HG02884 (cell line): Measurements from ENCODE around the gene RSBN1.
A peak's percentile ranks its signal among the peaks of the same experiment; 100 is the strongest.

Experiments used
- ATAC-seq: cut with Tn5 transposase; IDR thresholded peaks from one replicate; pipeline ENCODE4 v1.9.1; 2021; ENCODE audit warnings: mild to moderate bottlenecking, moderate library complexity; ENCODE audit not compliant: unreplicated experiment

RSBN1 gene

GRCh38 chr1:113783254-113784103 lies 28.8 kb downstream of the RSBN1 start:
- peak; percentile 53 for ATAC-seq

- no peak for ATAC-seq
These were observed 29.9 kb downstream of the RSBN1 start for GRCh38 chr1:113782406-113782805.

DNA sequence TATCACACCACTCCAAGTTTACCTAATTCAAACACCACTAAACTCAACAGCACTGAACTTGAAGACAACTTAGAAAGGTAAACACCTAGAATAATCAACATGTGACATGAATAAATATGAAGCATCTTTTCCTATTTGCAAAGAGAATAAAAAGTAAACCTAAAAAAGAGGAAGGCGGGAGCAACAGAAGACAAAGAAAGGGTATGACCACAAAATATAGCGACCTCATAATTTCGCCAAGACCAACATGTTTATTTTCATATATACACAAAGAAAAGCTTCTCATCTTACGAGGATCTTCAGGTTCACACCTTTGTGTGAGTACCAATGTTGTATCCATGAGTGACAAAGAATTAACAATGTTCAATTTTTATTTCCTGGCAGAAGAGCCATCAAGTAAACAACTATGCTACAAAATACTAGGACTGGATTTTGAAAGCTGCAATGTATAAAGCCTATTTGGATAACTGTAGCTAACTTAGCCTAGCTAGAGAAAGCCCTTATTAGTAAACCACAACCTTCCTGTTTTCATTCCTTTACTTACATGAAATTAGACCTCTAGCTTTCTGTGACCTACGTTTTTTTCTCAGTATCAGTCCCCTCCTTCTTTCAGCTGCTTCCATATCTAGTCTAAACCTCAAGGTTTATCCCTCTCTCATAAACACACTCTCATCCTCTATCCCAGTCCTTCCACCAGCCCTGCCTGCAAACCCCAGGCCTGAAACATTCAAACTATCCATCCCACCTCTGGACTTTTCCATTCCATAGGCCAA lies 31.7 kb downstream of the RSBN1 start:
- no peak for ATAC-seq

GRCh38 chr1:113779542-113779941 lies 32.7 kb downstream of the RSBN1 start:
- no peak for ATAC-seq

DNA sequence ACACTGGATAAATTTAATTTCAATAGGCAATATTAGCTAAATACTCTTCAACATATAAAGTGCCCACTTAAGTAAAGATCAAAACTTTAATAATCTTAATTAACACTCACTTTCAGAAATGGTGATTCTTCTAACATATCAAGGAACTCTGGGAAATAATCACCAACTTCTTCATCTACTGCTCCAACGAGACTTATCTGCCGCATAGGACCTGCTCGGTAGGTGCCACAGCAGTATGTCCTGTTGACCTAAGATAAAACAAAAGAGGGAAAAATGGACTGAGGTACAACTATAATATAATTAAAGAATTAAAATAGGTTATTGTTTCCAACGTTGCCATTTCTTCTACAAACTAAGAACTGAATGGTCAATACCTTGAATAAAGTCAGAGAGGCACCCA lies 34.7 kb downstream of the RSBN1 start:
- ATAC-seq = no peak

- ATAC-seq = no peak
These were observed 42.2 kb downstream of the RSBN1 start for GRCh38 chr1:113770031-113770430.

- ATAC-seq = no peak
These were observed 42.7 kb downstream of the RSBN1 start for GRCh38 chr1:113769601-113769970.

GRCh38 chr1:113768916-113769600 lies 43.2 kb downstream of the RSBN1 start:
- no peak for ATAC-seq

- no peak for ATAC-seq
These were observed 46.7 kb downstream of the RSBN1 start for GRCh38 chr1:113765306-113766230.

DNA sequence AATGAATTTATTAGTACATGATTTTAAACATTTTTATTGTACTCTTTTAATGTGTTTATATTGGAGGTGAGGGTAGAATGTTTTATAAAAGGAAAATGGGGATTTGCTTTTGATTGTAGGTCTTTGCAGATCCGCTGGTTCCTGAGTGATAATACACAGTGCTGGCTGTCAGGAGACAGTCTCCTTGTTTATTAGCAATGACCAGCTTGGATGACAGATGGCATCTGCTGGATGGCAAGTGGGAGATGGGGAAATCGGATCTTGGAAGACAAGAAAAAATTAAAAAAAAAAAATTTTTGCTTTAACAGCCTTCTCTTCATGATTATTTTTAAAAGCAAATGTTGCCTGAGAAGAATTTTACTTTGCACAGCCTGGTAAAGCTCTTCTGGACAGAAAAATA lies 48.6 kb downstream of the RSBN1 start:
- ATAC-seq = no peak

- ATAC-seq = no peak
These were observed 50.3 kb downstream of the RSBN1 start for GRCh38 chr1:113761937-113762336.

GRCh38 chr1:113760102-113761080 lies 51.9 kb downstream of the RSBN1 start:
- no peak for ATAC-seq

- peak; percentile 72 for ATAC-seq
These were observed 52.8 kb downstream of the RSBN1 start, which contains the start of gene PHTF1 for GRCh38 chr1:113759333-113760101. TSS of gene PHTF1 (minus strand) at chr1:113759486. CDS start at chr1:113758703, 783 bp downstream.

GRCh38 chr1:113758631-113759332 lies 53.5 kb downstream of the RSBN1 start:
- peak; percentile 61 for ATAC-seq

- no peak for ATAC-seq
These were observed 55.8 kb downstream of the RSBN1 start for GRCh38 chr1:113756461-113756860.

- peak; percentile 43 for ATAC-seq
These were observed 58.9 kb downstream of the RSBN1 start for GRCh38 chr1:113753333-113753732.

- no peak for ATAC-seq
These were observed 60.8 kb downstream of the RSBN1 start for GRCh38 chr1:113751516-113751915.

GRCh38 chr1:113751114-113751513 lies 61.2 kb downstream of the RSBN1 start:
- ATAC-seq = no peak
